Caco-2 (cell line): ENCODE results near the gene ZNF416. TPM values are rescaled to one million over a fixed set of nuclear protein-coding genes. Genes with fewer than 3 reads are reported as not detected.

Experiments used
- BruUV-seq: library from RNA; stranded (reverse); fragments of 400-500 nt; replicated peaks from 2 replicates; lab custom pipeline; 2021; lab: Mats Ljungman, UMichigan
- CTCF ChIA-PET: fragments of 300-600 bp; sonication (Branson Sonifier 250); formaldehyde crosslinking; loops from one replicate; lab custom pipeline; 2022; ENCODE audit warnings: antibody characterized with exemption; lab: Charles Lee
- POLR2A ChIA-PET: fragments of 300-600 bp; sonication (Branson Sonifier 250); formaldehyde crosslinking; loops from one replicate; lab custom pipeline; 2022; ENCODE audit warnings: antibody characterized with exemption; lab: Charles Lee
- DNase-seq, 2 experiments: peaks; one replicate each; pipeline versions ENCODE4 v3.0.0 to v3.0.0-alpha.2; 2020 to 2022
- H3K27me3 ChIP-seq: replicated peaks from 2 replicates; pipeline ENCODE4 v1.6.0; 2011; ENCODE audit warnings: low read length; ENCODE audit not compliant: control insufficient read depth, insufficient read depth
- H3K36me3 ChIP-seq: 2 replicates; pipeline ENCODE4 v1.5.1; 2011; ENCODE audit warnings: low read length; ENCODE audit not compliant: control insufficient read depth, insufficient read depth
- H3K4me1 ChIP-seq: fragments of 250-450 bp; sonication (Bioruptor Pico); 2 replicates; pipeline ENCODE4 v1.5.1; 2020; ENCODE audit warnings: mild to moderate bottlenecking
- H3K4me3 ChIP-seq: 2 replicates; pipeline ENCODE4 v1.5.1; 2011; ENCODE audit warnings: low read depth, mild to moderate bottlenecking, control low read depth, low read length
- H3K9me3 ChIP-seq: fragments of 250-450 bp; sonication (Bioruptor Pico); 2 replicates; pipeline ENCODE4 v1.5.1; 2020; ENCODE audit warnings: mild to moderate bottlenecking, moderate library complexity
- H3K27ac Mint-ChIP-seq: one replicate; pipeline ENCODE4 v1.8.0; 2022; ENCODE audit warnings: mixed read lengths; ENCODE audit not compliant: unreplicated experiment
- H3K27me3 Mint-ChIP-seq: one replicate; pipeline ENCODE4 v1.8.0; 2022; ENCODE audit warnings: mixed read lengths; ENCODE audit not compliant: insufficient read depth, unreplicated experiment
- H3K36me3 Mint-ChIP-seq: one replicate; pipeline ENCODE4 v1.8.0; 2022; ENCODE audit warnings: mild to moderate bottlenecking, mixed read lengths; ENCODE audit not compliant: insufficient read depth, unreplicated experiment
- H3K4me1 Mint-ChIP-seq: one replicate; pipeline ENCODE4 v1.8.0; 2022; ENCODE audit warnings: low read depth, mixed read lengths; ENCODE audit not compliant: unreplicated experiment
- H3K4me3 Mint-ChIP-seq: one replicate; pipeline ENCODE4 v1.8.0; 2022; ENCODE audit warnings: mild to moderate bottlenecking, moderate library complexity, mixed read lengths; ENCODE audit not compliant: unreplicated experiment
- H3K9me3 Mint-ChIP-seq: one replicate; pipeline ENCODE4 v1.8.0; 2022; ENCODE audit warnings: mixed read lengths; ENCODE audit not compliant: unreplicated experiment
- CTCF ChIP-seq, 2 experiments: fragments of 200-600 bp in 1 of 2; IDR thresholded peaks; 1 replicate in 1 of 2; 2 replicates in 1 of 2; pipeline versions ENCODE4 v1.5.1 to v1.8.0; 2011 to 2022; ENCODE audit warnings: antibody characterized with exemption in 1 of 2, control low read depth in 1 of 2, inconsistent platforms in 1 of 2, low read depth in 1 of 2, low read length in 1 of 2, mild to moderate bottlenecking in 1 of 2, moderate library complexity in 1 of 2; ENCODE audit not compliant: insufficient read depth in 1 of 2, severe bottlenecking in 1 of 2, unreplicated experiment in 1 of 2
- intact Hi-C: fragments of 100-400 bp; cut with micrococcal nuclease; formaldehyde crosslinking; loops from one replicate; pipeline ENCODE4 v1.10.0; 2022; ENCODE audit not compliant: unreplicated experiment
- total RNA-seq: library from RNA; stranded (reverse); gene quantifications from 2 replicates; pipeline ENCODE4 v1.2.3, GENCODE V29; 2022

The ZNF416 gene
- total RNA-seq, 1 experiment from 2014 or later: 5.5 TPM

GRCh38 chr19:57570707-57571106 lies 8.0 kb downstream of the ZNF416 start:
- intact Hi-C loops: no loop called here
- no peak for DNase-seq
- BruUV-seq: no TSS peak
- CTCF ChIA-PET: no interaction called here
- peaks cover 32% of the 10 kb centered on the region for H3K36me3 Mint-ChIP-seq
- no peaks in the 10 kb centered on the region for H3K4me1 Mint-ChIP-seq
- Histone ChIP-seq H3K36me3 (peaks cover 14% of the 10 kb centered on the region), H3K4me3 (no peak overlapping the region), H3K27me3 (no peaks in the 10 kb centered on the region), H3K4me1 (no peaks in the 10 kb centered on the region), H3K9me3 (peaks cover 61% of the 10 kb centered on the region)
- peaks cover 68% of the 10 kb centered on the region for H3K9me3 Mint-ChIP-seq
- POLR2A ChIA-PET: no interaction called here
- H3K27ac Mint-ChIP-seq: no peak overlapping the region
- no peak for TF ChIP-seq CTCF (IDR thresholded peaks at IDR 0.05; ENCODE audit: insufficient read depth in 1 of 2, low read depth in 1 of 2, low read length in 1 of 2, severe bottlenecking in 1 of 2, unreplicated experiment in 1 of 2)
- no peaks in the 10 kb centered on the region for H3K27me3 Mint-ChIP-seq
- no peak overlapping the region for H3K4me3 Mint-ChIP-seq

DNA sequence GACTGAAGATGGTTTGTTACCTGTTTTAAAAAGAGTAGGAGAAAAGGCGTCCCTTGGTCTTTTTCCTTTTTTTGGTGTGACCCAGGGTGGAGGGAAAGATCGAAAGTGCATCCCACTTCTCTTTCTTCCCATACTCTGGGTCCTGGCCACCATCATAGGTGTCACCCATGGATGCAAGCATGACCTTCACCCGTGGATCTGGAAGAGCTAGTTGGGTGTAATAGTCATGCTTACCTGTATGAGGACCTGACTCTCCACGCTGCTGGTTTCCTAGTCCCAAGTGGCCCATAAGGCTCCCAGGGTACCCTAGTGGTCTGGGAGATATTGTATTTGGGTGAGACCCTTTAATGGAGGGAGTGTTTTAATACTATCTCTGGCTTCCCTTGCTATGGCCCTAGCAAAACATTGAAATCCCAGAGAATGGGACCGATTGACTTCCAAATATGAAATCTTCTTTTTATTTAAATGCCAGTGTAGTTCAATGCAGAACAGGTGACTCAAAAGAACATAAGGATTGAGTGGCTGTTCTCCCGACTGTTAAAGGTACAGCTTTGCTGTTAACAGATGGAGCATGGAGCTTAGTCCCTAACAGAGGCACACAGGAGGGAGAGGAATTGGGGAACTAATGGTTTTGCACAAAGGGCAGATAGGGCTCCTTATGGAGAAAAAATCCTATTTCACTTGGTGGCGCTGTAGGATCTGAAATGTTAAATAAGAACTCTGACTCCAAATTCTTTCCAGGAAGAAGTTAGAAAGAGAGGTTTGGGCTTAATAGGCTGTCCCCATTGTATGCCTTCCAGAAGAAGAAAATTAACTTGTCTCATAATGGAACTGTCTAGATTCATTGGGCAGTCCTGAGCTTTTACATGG lies 12.1 kb downstream of the ZNF416 start:
- Mint-ChIP-seq H3K4me1 (no peaks in the 10 kb centered on the region), H3K9me3 (peaks cover 73% of the 10 kb centered on the region), H3K27me3 (no peaks in the 10 kb centered on the region), H3K36me3 (no peaks in the 10 kb centered on the region), H3K27ac (no peak overlapping the region), H3K4me3 (no peak overlapping the region)
- no peak for DNase-seq
- Histone ChIP-seq H3K4me1 (no peaks in the 10 kb centered on the region), H3K4me3 (no peak overlapping the region), H3K36me3 (no peaks in the 10 kb centered on the region; the same call in 1 of the 2 replicates), H3K27me3 (no peaks in the 10 kb centered on the region), H3K9me3 (peaks cover 76% of the 10 kb centered on the region)
- ChIA-PET CTCF (no interaction called here), POLR2A (no interaction called here)
- no peak for TF ChIP-seq CTCF (IDR thresholded peaks at IDR 0.05; ENCODE audit: insufficient read depth in 1 of 2, low read depth in 1 of 2, low read length in 1 of 2, severe bottlenecking in 1 of 2, unreplicated experiment in 1 of 2)
- no TSS peak for BruUV-seq
- intact Hi-C loops: no loop called here

GRCh38 chr19:57563547-57563946 lies 15.2 kb downstream of the ZNF416 start:
- Histone ChIP-seq H3K9me3 (peaks cover 63% of the 10 kb centered on the region), H3K4me1 (no peaks in the 10 kb centered on the region), H3K36me3 (no peaks in the 10 kb centered on the region), H3K27me3 (no peaks in the 10 kb centered on the region), H3K4me3 (no peak overlapping the region)
- H3K4me1 Mint-ChIP-seq: peaks cover 3% of the 10 kb centered on the region
- intact Hi-C loops: no loop called here
- ChIA-PET POLR2A (no interaction called here), CTCF (no interaction called here)
- H3K27ac Mint-ChIP-seq: no peak overlapping the region
- DNase-seq: no peak
- no peak for TF ChIP-seq CTCF (IDR thresholded peaks at IDR 0.05; ENCODE audit: insufficient read depth in 1 of 2, low read depth in 1 of 2, low read length in 1 of 2, severe bottlenecking in 1 of 2, unreplicated experiment in 1 of 2)
- no TSS peak for BruUV-seq
- no peak overlapping the region for H3K4me3 Mint-ChIP-seq
- H3K9me3 Mint-ChIP-seq: peaks cover 63% of the 10 kb centered on the region
- peaks cover 6% of the 10 kb centered on the region for H3K36me3 Mint-ChIP-seq
- H3K27me3 Mint-ChIP-seq: no peaks in the 10 kb centered on the region
